Psoas muscle (tissue), 8 donors: ENCODE results near the gene PRPSAP1. TPM values are rescaled to one million over a fixed set of nuclear protein-coding genes. Genes with fewer than 3 reads are reported as not detected.

Source experiments
- ATAC-seq, 4 donors: fragments of 200-7000 bp; cut with Tn5 transposase; one replicate each; pipeline ENCODE4 v1.9.1; 2020; ENCODE audit warnings: moderate library complexity in 3 of 4, mild to moderate bottlenecking in 2 of 4
- DNase-seq, 2 donors: peaks; one replicate each; pipeline ENCODE4 v3.0.0-alpha.2; 2020
- H3K27ac ChIP-seq: fragments of 200-600 bp; one replicate; pipeline ENCODE4 v1.8.0; 2022
- H3K27me3 ChIP-seq, 3 donors: fragments of 200-600 bp in 1 of 3; one replicate each; pipeline versions ENCODE4 v1.6.1 to v1.8.0; 2013 to 2022; ENCODE audit warnings: low read length in 2 of 3, mild to moderate bottlenecking in 2 of 3, moderate library complexity in 1 of 3; ENCODE audit not compliant: insufficient read depth in 3 of 3
- H3K36me3 ChIP-seq, 2 donors: fragments of 200-600 bp in 1 of 2; one replicate each; pipeline versions ENCODE4 v1.6.1 to v1.8.0; 2013 to 2022; ENCODE audit warnings: low read depth in 1 of 2, mild to moderate bottlenecking in 1 of 2, moderate library complexity in 1 of 2; ENCODE audit not compliant: insufficient read depth in 1 of 2
- H3K4me1 ChIP-seq: fragments of 200-600 bp; one replicate; pipeline ENCODE4 v1.8.0; 2022
- H3K4me3 ChIP-seq: fragments of 200-600 bp; one replicate; pipeline ENCODE4 v1.8.0; 2022; ENCODE audit warnings: mild to moderate bottlenecking
- H3K9me3 ChIP-seq: fragments of 200-600 bp; one replicate; pipeline ENCODE4 v1.8.0; 2022
- CTCF ChIP-seq: fragments of 200-600 bp; IDR thresholded peaks from one replicate; pipeline ENCODE4 v1.8.0; 2022; ENCODE audit warnings: antibody characterized with exemption
- WGBS, 3 donors: extraction: QIAGEN DNeasy Blood & Tissue Kit; methylation state at CpG; one replicate each; pipeline versions ENCODE4 v1.1.6 to v1.1.7; 2013; 5-methylcytosine and 5-hydroxymethylcytosine counted together
- intact Hi-C, 2 donors: fragments of 100-400 bp; cut with DNase I; formaldehyde crosslinking; loops; one replicate each; pipeline versions ENCODE4 v1.11.0 to v1.14.2; 2022
- polyA plus RNA-seq, 3 donors: library from polyadenylated mRNA; stranded (reverse); fragments of 200-250 nt; gene quantifications; one replicate each; pipeline ENCODE4 v1.2.3, GENCODE V29; 2013
- total RNA-seq, 4 donors: library from RNA; stranded (reverse); fragmentation: NEBNext Ultra II Directional in 2 of 4; extraction: Animal tissue kit (Norgen Biotek cat#: 25700) in 2 of 4; gene quantifications; one replicate each; pipeline versions ENCODE4 v1.2.1 to v1.2.4, GENCODE V29; 2021 to 2023
- donor health status: healthy with polysubstance abuse.
- donor health status: DM: no; HTN: no; CAD: no; lungs with moderate emphysema.
- donor health status: Bipolar disorder and iron deficiency.
- donor health status: healthy.
- donor health status: DM: yes; HTN: yes; CAD: no.
- donor health status: DM: no; HTN: no; CAD: no.
- donor health status: DM: no; HTN: no; CAD: no.
- donor health status: DM: yes; HTN: yes; CAD: no.

The PRPSAP1 gene
- total and polyA plus RNA-seq, 7 donors, result 9.5 to 24.7 (median 17.8) TPM

DNA sequence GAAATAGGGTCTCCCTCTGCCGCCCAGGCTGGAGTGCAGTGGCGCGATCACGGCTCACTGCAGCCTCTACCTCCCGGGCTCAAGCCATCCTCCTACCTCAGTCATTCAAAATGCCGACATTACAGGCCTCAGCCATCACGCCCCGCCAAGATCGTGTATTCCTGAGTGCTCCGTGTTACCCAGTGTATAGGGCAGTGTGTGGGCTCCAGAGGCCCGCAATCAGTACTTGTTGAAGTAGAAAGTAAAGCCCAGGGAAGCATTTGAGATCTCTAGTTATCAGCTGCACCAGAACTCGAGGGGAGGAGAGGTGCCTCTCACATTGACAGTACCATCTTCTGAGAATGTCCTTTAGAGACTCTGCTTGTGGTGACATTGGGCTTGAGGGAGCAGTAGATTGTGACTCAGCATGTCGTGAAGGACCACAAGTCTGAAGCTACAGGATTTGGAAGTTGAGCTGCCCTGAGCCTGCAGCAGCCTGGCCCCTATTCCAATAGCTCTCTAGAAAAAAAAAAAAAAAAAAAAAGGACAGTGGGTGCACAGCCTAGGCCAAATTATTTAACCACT, 1.1 kb upstream of the PRPSAP1 start:
- ATAC-seq (no peak), DNase-seq (no peak)
- intact Hi-C loops, result no loop called here
- H3K4me1 ChIP-seq, result peaks cover 11% of the 10 kb centered on the region
- no peaks in the 10 kb centered on the region for H3K36me3 ChIP-seq
- WGBS, 3 donors, result 65 to 69% (median 66%) methylated on average over 13 of the region's 13 CpGs
- no peak overlapping the region for H3K27ac ChIP-seq
- no peaks in the 10 kb centered on the region for H3K27me3 ChIP-seq
- TF ChIP-seq CTCF, result no peak
- peak overlapping the region; percentile 90 for H3K4me3 ChIP-seq
- no peaks in the 10 kb centered on the region for H3K9me3 ChIP-seq

GRCh38 chr17:76354317-76354729, 607 bp upstream of the PRPSAP1 start:
- intact Hi-C loops, result no loop called here
- DNase-seq, result no peak
- H3K9me3 ChIP-seq, result no peaks in the 10 kb centered on the region
- H3K4me3 ChIP-seq, result peak overlapping the region; percentile 90
- H3K4me1 ChIP-seq, result peaks cover 11% of the 10 kb centered on the region
- ATAC-seq, result peak in 1 of 4 donors; percentile 1
- H3K27me3 ChIP-seq, result no peaks in the 10 kb centered on the region
- H3K36me3 ChIP-seq, result no peaks in the 10 kb centered on the region
- peak overlapping the region; percentile 91 for H3K27ac ChIP-seq
- TF ChIP-seq CTCF, result no peak
- 1 to 2% (median 2%) methylated on average over 18 of the region's 18 CpGs for WGBS, 3 donors

DNA sequence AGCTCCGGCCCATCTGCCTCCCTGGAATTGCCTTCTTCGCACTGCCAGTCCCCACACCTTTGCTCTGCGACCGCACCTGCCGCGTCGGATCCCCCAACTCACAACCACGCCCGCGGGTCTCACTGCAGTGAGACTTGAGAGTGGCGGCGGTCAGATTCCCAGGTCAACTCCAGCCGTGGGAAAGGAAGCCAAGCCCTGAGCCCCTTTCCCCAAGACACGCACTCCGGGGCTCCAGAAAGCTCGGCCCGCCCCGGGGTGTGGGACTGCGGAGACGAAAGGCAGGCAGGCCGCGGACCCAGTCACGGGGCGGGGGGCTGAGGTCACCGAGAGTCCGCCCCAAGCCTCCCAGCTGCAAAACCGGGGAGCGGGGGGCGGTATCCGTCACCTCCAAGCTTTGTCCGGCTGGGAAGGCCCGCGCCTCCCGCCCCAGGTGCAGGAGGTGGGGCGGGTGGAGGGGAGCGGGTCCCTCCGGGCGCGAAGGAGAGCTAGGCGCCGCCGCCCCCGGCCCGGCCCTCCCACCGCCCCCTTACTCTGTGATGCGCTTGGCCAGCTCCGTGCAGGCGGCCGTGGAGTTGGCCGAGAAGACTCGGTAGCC, 615 bp downstream of the PRPSAP1 start:
- WGBS, 3 donors, result 1% methylated on average over 31 to 51 of the region's 51 CpGs

DNA sequence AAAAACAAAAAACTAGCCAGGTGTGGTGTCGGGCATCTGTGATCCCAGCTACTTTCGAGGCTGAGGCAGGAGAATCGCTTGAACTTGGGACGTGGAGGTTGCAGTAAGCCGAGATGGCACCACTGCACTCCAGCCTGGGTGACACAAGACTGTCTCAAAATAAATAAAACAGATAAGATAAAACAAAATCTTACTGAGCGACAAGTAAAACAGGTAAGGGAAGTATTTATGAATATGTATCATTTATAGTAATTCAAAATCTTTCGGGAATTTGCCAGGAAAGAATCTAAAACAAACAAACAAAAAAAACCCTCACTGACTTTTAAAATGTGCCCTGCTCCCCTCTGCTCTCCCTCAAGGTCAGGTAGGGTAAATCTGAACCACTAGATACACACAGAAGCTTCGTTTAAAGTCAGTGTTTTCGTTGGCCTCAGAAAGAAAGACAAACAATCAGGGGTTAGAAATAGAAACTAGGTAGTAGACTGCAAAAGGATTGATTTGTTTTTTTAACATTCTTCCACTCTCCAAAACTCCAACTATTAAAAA, 2.1 kb downstream of the PRPSAP1 start:
- Histone ChIP-seq H3K27ac (no peak overlapping the region), H3K9me3 (no peaks in the 10 kb centered on the region), H3K4me1 (peaks cover 11% of the 10 kb centered on the region), H3K27me3 (no peaks in the 10 kb centered on the region), H3K36me3 (peaks cover 3 to 20% of the 10 kb centered on the region in 2 donors), H3K4me3 (no peak overlapping the region)
- no peak for ATAC-seq
- DNase-seq, result no peak
- intact Hi-C loops, result no loop called here
- WGBS, 3 donors, result 85 to 87% (median 86%) methylated on average over 9 of the region's 9 CpGs
- no peak for TF ChIP-seq CTCF

More for the DNA sequence above, 615 bp downstream of the PRPSAP1 start:
- intact Hi-C loops, result no loop called here
- Histone ChIP-seq H3K27ac (peak overlapping the region; percentile 91), H3K9me3 (no peaks in the 10 kb centered on the region), H3K27me3 (no peaks in the 10 kb centered on the region), H3K4me3 (peak overlapping the region; percentile 90), H3K4me1 (peaks cover 11% of the 10 kb centered on the region), H3K36me3 (peaks cover 0 to 5% of the 10 kb centered on the region in 2 donors)
- DNase-seq, result peak; percentile 22 to 64
- ATAC-seq, result peak in 3 of 4 donors; percentile 6 to 38 (median 31)
- no peak for TF ChIP-seq CTCF
